Thyroid gland (tissue), 4 donors: ENCODE results near the gene TMEM125. TPM values are rescaled to one million over a fixed set of nuclear protein-coding genes. Genes with fewer than 3 reads are reported as not detected.
A peak's percentile ranks its signal among the peaks of the same experiment; 100 is the strongest.

Experiments used
- DNase-seq, 2 donors: peaks; one replicate each; pipeline ENCODE4 v3.0.0-alpha.2; 2019
- H3K27ac ChIP-seq, 3 donors: fragments of 200-600 bp; sonication (generic); 1 replicate in 2 of 3; 2 replicates in 1 of 3; pipeline ENCODE4 v1.5.1; 2016 to 2019; ENCODE audit warnings: mild to moderate bottlenecking in 1 of 3, moderate library complexity in 1 of 3
- H3K27me3 ChIP-seq: fragments of 200-600 bp; sonication (generic); one replicate; pipeline ENCODE4 v1.5.1; 2019
- H3K36me3 ChIP-seq, 2 donors: fragments of 200-600 bp; sonication (generic); one replicate each; pipeline ENCODE4 v1.5.1; 2016 to 2019
- H3K4me1 ChIP-seq, 2 donors: fragments of 200-600 bp; sonication (generic); one replicate each; pipeline ENCODE4 v1.5.1; 2017 to 2019
- H3K4me3 ChIP-seq, 3 donors: fragments of 200-600 bp; sonication (generic); replicated peaks in 1 of 3; 1 replicate in 2 of 3; 2 replicates in 1 of 3; pipeline ENCODE4 v1.5.1; 2016; ENCODE audit warnings: mild to moderate bottlenecking in 1 of 3
- H3K9me3 ChIP-seq: fragments of 200-600 bp; sonication (generic); one replicate; pipeline ENCODE4 v1.5.1; 2017
- CTCF ChIP-seq, 6 experiments: fragments of 200-600 bp in 3 of 6; fragments of 450-650 bp in 3 of 6; sonication (generic) in 3 of 6; IDR thresholded peaks; one replicate each; pipeline ENCODE4 v1.5.1; 2016 to 2019; ENCODE audit warnings: antibody characterized with exemption in 6 of 6, mild to moderate bottlenecking in 2 of 6, inconsistent platforms in 1 of 6, moderate library complexity in 1 of 6
- POLR2A ChIP-seq, 2 donors: fragments of 450-650 bp; IDR thresholded peaks; one replicate each; pipeline ENCODE4 v1.6.1; 2017; ENCODE audit warnings: antibody characterized with exemption in 2 of 2, mild to moderate bottlenecking in 2 of 2, moderate library complexity in 1 of 2
- WGBS, 2 donors: methylation state at CpG; one replicate each; pipeline ENCODE4 v1.1.5; 2017; 5-methylcytosine and 5-hydroxymethylcytosine counted together
- intact Hi-C: fragments of 100-400 bp; cut with DNase I; formaldehyde crosslinking; loops from one replicate; pipeline ENCODE4 v1.15.1; 2023
- total RNA-seq, 4 donors: library from RNA; depleted of rRNA; stranded (reverse); fragments of >200 nt; gene quantifications; one replicate each; pipeline ENCODE4 v1.2.3, GENCODE V29; 2016

TMEM125 gene
- 100 to 1,000 TPM in 2 of 4 donors, 10 to 100 TPM in 2; 50.8 to 127 (median 89.8) TPM for total RNA-seq

- intact Hi-C loops: no loop called here
Observed at GRCh38 chr1:43269627-43270375, at the start of gene TMEM125. TMEM125 (plus strand) TSS chr1:43269983; CDS start chr1:43272723, 2,740 bp downstream.

DNA sequence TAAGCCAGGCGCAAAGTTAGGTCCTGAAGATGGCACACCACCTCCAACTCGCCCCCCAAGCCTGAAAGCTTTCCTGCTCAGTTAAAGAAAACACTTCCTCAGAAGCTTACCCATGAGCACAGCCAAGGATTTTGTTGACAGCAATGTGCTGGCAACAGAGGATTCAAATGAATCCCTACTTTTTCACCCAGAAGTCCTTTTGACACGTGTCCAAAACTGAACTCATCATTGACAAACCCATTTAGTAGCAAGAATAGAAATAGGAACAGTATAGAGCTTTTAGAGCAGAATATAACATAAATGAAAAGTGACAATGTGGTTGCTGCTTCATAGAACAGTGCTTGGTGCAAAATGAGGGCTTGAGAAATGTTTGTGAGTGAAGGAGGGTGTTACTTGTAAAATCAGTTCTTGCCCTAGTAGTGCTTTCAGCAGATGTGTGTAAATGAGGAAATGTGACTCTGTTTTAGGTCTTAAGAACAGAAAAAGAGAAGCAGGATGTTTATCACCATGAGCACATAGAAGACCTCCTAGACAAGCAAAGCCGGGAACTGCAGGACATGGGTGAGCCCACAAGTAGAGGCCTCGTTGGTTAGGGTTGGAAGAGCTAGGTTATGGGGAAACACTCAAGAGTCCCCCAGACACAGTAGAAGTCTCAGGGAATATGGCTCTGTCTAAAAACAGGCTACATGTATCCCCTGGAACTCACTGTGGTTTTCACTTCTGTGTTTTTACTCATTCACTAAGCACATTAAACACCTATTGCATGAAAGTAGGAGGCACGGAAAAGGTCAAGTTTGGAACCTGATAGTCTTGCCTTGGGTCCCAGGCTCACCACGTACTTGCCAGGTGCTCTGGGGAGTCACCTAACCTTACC, 48.6 kb upstream of the TMEM125 start:
- 77 to 79% methylated on average over 7 of the region's 7 CpGs for WGBS, 2 donors
- TF ChIP-seq CTCF (IDR thresholded peaks at IDR 0.05) (no peak), POLR2A (IDR thresholded peaks at IDR 0.05) (no peak)
- H3K4me1 ChIP-seq: no peaks in the 10 kb centered on the region
- no peak overlapping the region for H3K4me3 ChIP-seq
- H3K36me3 ChIP-seq: no peaks in the 10 kb centered on the region
- no peaks in the 10 kb centered on the region for H3K9me3 ChIP-seq
- no peaks in the 10 kb centered on the region for H3K27me3 ChIP-seq
- no peak overlapping the region for H3K27ac ChIP-seq
- intact Hi-C loops: no loop called here
- DNase-seq: no peak

More at GRCh38 chr1:43269627-43270375, at the start of gene TMEM125:
- Histone ChIP-seq H3K36me3 (peaks cover 0 to 4% of the 10 kb centered on the region in 2 donors), H3K27me3 (no peaks in the 10 kb centered on the region), H3K4me1 (peaks cover 47 to 64% of the 10 kb centered on the region in 2 donors), H3K9me3 (no peaks in the 10 kb centered on the region), H3K4me3 (peak within 1 kb of the TSS in 2 of 3 donors; percentile 19 to 40), H3K27ac (peak within 1 kb of the TSS; percentile 88 to 96 (median 93))
- 63 to 70% methylated on average over 7 of the region's 7 CpGs for WGBS, 2 donors
- DNase-seq: peak; percentile 83 to 89
- TF ChIP-seq POLR2A (IDR thresholded peaks at IDR 0.05): peak in 1 of 2 donors; percentile 17
- no peak for TF ChIP-seq CTCF (IDR thresholded peaks at IDR 0.05)

- intact Hi-C loops: no loop called here
- no peak for DNase-seq
- TF ChIP-seq CTCF (IDR thresholded peaks at IDR 0.05) (no peak), POLR2A (IDR thresholded peaks at IDR 0.05) (no peak)
- no peak overlapping the region for H3K27ac ChIP-seq
- H3K9me3 ChIP-seq: no peaks in the 10 kb centered on the region
- H3K4me1 ChIP-seq: no peaks in the 10 kb centered on the region
- no peaks in the 10 kb centered on the region for H3K27me3 ChIP-seq
- H3K4me3 ChIP-seq: no peak overlapping the region
- 100% methylated on average over 1 of the region's 1 CpG for WGBS, 2 donors
- no peaks in the 10 kb centered on the region for H3K36me3 ChIP-seq
Observed at GRCh38 chr1:43221797-43222196, 48.0 kb upstream of the TMEM125 start.

- no peak overlapping the region for H3K27ac ChIP-seq
- 74 to 77% methylated on average over 9 of the region's 9 CpGs for WGBS, 2 donors
- no peaks in the 10 kb centered on the region for H3K9me3 ChIP-seq
- TF ChIP-seq CTCF (IDR thresholded peaks at IDR 0.05) (no peak), POLR2A (IDR thresholded peaks at IDR 0.05) (no peak)
- no peaks in the 10 kb centered on the region for H3K36me3 ChIP-seq
- H3K4me1 ChIP-seq: no peaks in the 10 kb centered on the region
- H3K4me3 ChIP-seq: no peak overlapping the region
- intact Hi-C loops: no loop called here
- no peaks in the 10 kb centered on the region for H3K27me3 ChIP-seq
- no peak for DNase-seq
Observed at GRCh38 chr1:43222879-43223278, 46.9 kb upstream of the TMEM125 start.
